CD8-positive, alpha-beta memory T cell (primary cell): ENCODE measurements around the gene GPHA2. TPM values are rescaled to one million over a fixed set of nuclear protein-coding genes. Genes with fewer than 3 reads are reported as not detected.

ENCODE experiments used
- CTCF ChIA-PET: fragments of 350-600 bp; sonication (Branson Sonifier 250); formaldehyde crosslinking; loops from one replicate; lab custom pipeline; 2021; ENCODE audit warnings: antibody characterized with exemption; lab: Charles Lee
- POLR2A ChIA-PET: fragments of 350-600 bp; sonication (Branson Sonifier 250); formaldehyde crosslinking; loops from one replicate; lab custom pipeline; 2021; ENCODE audit warnings: antibody characterized with exemption; lab: Charles Lee
- DNase-seq, 5 donors: peaks; one replicate each; pipeline versions ENCODE4 v3.0.0 to v3.0.0-alpha.2; 2020 to 2022; ENCODE audit warnings: mixed read lengths in 1 of 5
- H3K27ac ChIP-seq: one replicate; pipeline ENCODE4 v1.7.0; 2013; ENCODE audit warnings: low read depth, mild to moderate bottlenecking, low read length, moderate library complexity
- H3K27me3 ChIP-seq: 2 replicates; pipeline ENCODE4 v1.7.0; 2013; ENCODE audit warnings: low read length, mild to moderate bottlenecking; ENCODE audit not compliant: insufficient read depth, poor library complexity, severe bottlenecking
- H3K36me3 ChIP-seq: 2 replicates; pipeline ENCODE4 v1.7.0; 2013; ENCODE audit warnings: mild to moderate bottlenecking, low read length, moderate library complexity; ENCODE audit not compliant: insufficient read depth
- H3K4me1 ChIP-seq: 2 replicates; pipeline ENCODE4 v1.7.0; 2013; ENCODE audit warnings: mild to moderate bottlenecking, low read length, moderate library complexity; ENCODE audit not compliant: insufficient read depth
- H3K4me3 ChIP-seq: 2 replicates; pipeline ENCODE4 v1.7.0; 2013; ENCODE audit warnings: mild to moderate bottlenecking, low read length
- H3K9me3 ChIP-seq: 2 replicates; pipeline ENCODE4 v1.7.0; 2013; ENCODE audit warnings: mild to moderate bottlenecking, low read length
- H3K27ac Mint-ChIP-seq, 8 donors: one replicate each; pipeline ENCODE4 v1.8.0; 2020 to 2021; ENCODE audit warnings: mixed read lengths in 8 of 8, mild to moderate bottlenecking in 6 of 8, inconsistent platforms in 3 of 8, moderate library complexity in 3 of 8
- H3K27me3 Mint-ChIP-seq, 2 donors: one replicate each; pipeline ENCODE4 v1.8.0; 2020 to 2021; ENCODE audit warnings: mixed read lengths in 2 of 2, mild to moderate bottlenecking in 1 of 2, moderate library complexity in 1 of 2
- H3K36me3 Mint-ChIP-seq, 3 donors: one replicate each; pipeline ENCODE4 v1.8.0; 2020 to 2021; ENCODE audit warnings: mixed read lengths in 3 of 3, inconsistent platforms in 1 of 3, mild to moderate bottlenecking in 1 of 3
- H3K4me1 Mint-ChIP-seq, 3 donors: one replicate each; pipeline ENCODE4 v1.8.0; 2020 to 2021; ENCODE audit warnings: mixed read lengths in 3 of 3, inconsistent platforms in 1 of 3, mild to moderate bottlenecking in 1 of 3
- H3K4me3 Mint-ChIP-seq, 7 donors: one replicate each; pipeline ENCODE4 v1.8.0; 2020 to 2021; ENCODE audit warnings: mixed read lengths in 7 of 7, mild to moderate bottlenecking in 6 of 7, moderate library complexity in 4 of 7, inconsistent platforms in 2 of 7
- H3K9me3 Mint-ChIP-seq, 5 donors: one replicate each; pipeline ENCODE4 v1.8.0; 2020 to 2022; ENCODE audit warnings: mixed read lengths in 5 of 5, mild to moderate bottlenecking in 3 of 5, moderate library complexity in 2 of 5, inconsistent platforms in 1 of 5
- polyA plus RNA-seq: library from polyadenylated mRNA; unstranded; fragments of 300-500 nt; fragmentation: Illumina TruSeq; gene quantifications from one replicate; pipeline ENCODE4 v1.2.3, GENCODE V29; 2021
- total RNA-seq, 2 experiments: library from RNA; stranded (reverse); gene quantifications; one replicate each; pipeline ENCODE4 v1.2.3, GENCODE V29; 2021

Gene GPHA2
- total and polyA plus RNA-seq, 3 experiments from 2014 or later: not detected

DNA sequence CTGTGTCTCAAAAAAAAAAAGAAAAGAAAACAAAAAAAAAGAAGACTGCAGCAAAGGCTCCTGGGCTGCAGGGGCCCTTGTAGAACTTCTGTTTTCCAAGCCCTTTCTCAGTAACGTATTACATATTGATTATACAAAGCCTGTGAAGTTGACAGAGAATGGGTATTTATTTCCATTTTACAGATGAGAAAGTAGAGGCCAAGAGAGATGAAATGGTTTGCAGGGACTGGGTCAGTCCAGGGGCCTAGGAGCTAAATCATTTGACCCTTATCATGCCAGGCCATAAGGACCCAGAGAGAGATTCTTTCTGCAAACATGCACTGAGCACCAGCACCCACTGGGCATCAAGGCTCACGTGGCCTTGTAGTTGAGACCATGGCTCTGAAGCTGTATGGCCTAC lies 6.7 kb downstream of the GPHA2 start:
- Histone ChIP-seq H3K27me3 (no peaks in the 10 kb centered on the region), H3K27ac (no peak overlapping the region), H3K4me3 (no peak overlapping the region), H3K36me3 (peaks cover 15% of the 10 kb centered on the region), H3K9me3 (no peaks in the 10 kb centered on the region), H3K4me1 (peaks cover 14% of the 10 kb centered on the region)
- Mint-ChIP-seq H3K4me1 (peaks cover 5 to 12% (median 8%) of the 10 kb centered on the region in 3 donors), H3K36me3 (peaks cover 9 to 58% (median 15%) of the 10 kb centered on the region in 3 donors), H3K27ac (no peak overlapping the region), H3K9me3 (no peaks in the 10 kb centered on the region), H3K27me3 (no peaks in the 10 kb centered on the region), H3K4me3 (peak overlapping the region in 1 of 7 donors; percentile 48)
- no peak for DNase-seq
- CTCF ChIA-PET: interaction anchor here (0.9 kb wide), 1 partner anchor 54 kb away, joined by 3 read pairs; no protein-coding TSS in a partner anchor
- POLR2A ChIA-PET: no interaction called here

GRCh38 chr11:64926689-64927088 lies 9.0 kb downstream of the GPHA2 start:
- CTCF ChIA-PET: no interaction called here
- Histone ChIP-seq H3K27ac (no peak overlapping the region), H3K4me3 (no peak overlapping the region), H3K27me3 (no peaks in the 10 kb centered on the region), H3K4me1 (peaks cover 21% of the 10 kb centered on the region), H3K36me3 (peaks cover 9% of the 10 kb centered on the region), H3K9me3 (no peaks in the 10 kb centered on the region)
- POLR2A ChIA-PET: no interaction called here
- Mint-ChIP-seq H3K27me3 (no peaks in the 10 kb centered on the region), H3K9me3 (no peaks in the 10 kb centered on the region), H3K4me1 (peaks cover 9 to 18% (median 11%) of the 10 kb centered on the region in 3 donors), H3K4me3 (peak overlapping the region in 4 of 7 donors; percentile 49 to 85 (median 54)), H3K36me3 (peaks cover 9 to 40% (median 9%) of the 10 kb centered on the region in 3 donors), H3K27ac (peak overlapping the region in 1 of 8 donors; percentile 88)
- DNase-seq: no peak

DNA sequence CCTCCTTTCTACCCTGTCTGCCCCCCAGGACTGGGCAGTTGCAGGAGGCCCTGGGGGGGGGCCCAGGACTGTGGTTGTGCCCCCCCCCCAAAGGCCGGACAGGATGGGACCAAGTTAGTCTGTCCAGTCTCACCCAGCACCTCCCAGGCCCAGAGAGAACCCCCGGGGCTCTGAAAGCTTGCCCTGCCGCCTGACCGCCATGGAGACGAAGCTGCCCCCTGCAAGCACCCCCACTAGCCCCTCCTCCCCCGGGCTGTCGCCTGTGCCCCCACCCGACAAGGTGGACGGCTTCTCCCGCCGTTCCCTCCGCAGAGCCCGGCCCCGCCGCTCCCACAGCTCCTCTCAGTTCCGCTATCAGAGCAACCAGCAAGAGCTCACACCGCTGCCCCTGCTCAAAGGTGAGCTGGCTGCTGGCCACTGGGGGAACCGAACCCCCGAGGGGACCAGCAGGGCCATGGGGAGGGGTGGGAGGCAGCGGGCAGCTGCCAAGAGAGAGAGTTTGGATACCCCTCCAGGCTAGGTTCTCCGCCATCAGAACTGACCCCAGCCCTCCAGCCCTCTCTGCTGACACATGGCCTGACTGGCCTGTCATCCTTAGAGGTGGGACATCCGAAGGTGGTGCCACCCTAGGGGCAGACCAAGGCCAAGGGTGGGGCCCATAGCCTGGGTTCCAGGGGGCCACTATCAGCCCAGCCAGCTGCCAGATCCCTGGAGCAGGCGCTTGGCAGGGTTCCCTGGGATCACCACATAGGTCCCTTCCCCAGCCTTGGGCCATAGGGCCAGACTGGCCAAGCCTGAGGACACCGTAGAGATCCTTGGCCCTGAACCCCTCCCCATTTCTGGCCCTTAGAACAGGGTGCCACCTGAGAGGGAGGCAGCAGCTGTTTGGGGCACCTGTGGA lies 9.9 kb downstream of the GPHA2 start:
- ChIA-PET POLR2A (interaction anchor here (1.2 to 2.4 kb wide), 3 partner anchors 12 to 196 kb away, joined by 3 to 9 read pairs (median 5); partner anchors contain the start of genes FAU and MRPL49), CTCF (interaction anchor here (0.7 to 1.3 kb wide), 2 partner anchors 15 to 32 kb away, joined by 3 to 4 read pairs; no protein-coding TSS in a partner anchor)
- no peaks in the 10 kb centered on the region for H3K9me3 Mint-ChIP-seq
- peaks cover 6% of the 10 kb centered on the region for H3K36me3 ChIP-seq
- H3K4me1 Mint-ChIP-seq: peaks cover 9 to 18% (median 11%) of the 10 kb centered on the region in 3 donors
- peak overlapping the region; percentile 79 for H3K4me3 ChIP-seq
- H3K9me3 ChIP-seq: no peaks in the 10 kb centered on the region
- peak overlapping the region; percentile 69 to 95 (median 90) for H3K4me3 Mint-ChIP-seq
- H3K27ac ChIP-seq: peak overlapping the region; percentile 80
- H3K27ac Mint-ChIP-seq: peak overlapping the region in 5 of 8 donors; percentile 34 to 92 (median 89)
- no peaks in the 10 kb centered on the region for H3K27me3 Mint-ChIP-seq
- no peak for DNase-seq
- H3K27me3 ChIP-seq: no peaks in the 10 kb centered on the region
- H3K36me3 Mint-ChIP-seq: peaks cover 4 to 31% (median 6%) of the 10 kb centered on the region in 3 donors
- peaks cover 21% of the 10 kb centered on the region for H3K4me1 ChIP-seq

DNA sequence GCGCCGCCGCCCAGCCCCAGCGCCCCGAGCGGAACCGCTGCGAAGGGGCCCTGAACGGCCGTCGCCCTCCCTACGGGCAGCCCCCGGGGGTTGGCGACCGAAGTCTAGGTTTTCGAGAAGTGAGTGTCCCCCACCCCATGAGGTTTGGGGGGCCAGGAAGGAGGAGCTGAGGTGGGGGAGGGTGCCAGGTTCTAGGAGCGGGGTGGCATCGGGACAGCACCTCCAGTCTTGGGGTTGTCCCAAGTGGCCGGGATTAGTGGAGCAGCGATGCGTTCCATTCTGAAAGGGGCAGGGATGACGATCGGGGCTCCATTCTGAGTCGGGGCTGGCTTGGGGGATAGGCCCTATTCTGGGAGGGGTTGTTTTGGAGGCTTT lies 10.8 kb downstream of the GPHA2 start:
- Mint-ChIP-seq H3K4me1 (peaks cover 9 to 18% (median 11%) of the 10 kb centered on the region in 3 donors), H3K9me3 (no peaks in the 10 kb centered on the region), H3K4me3 (peak overlapping the region; percentile 87 to 96 (median 94)), H3K36me3 (peaks cover under 1 to 22% (median 2%) of the 10 kb centered on the region in 3 donors), H3K27me3 (no peaks in the 10 kb centered on the region), H3K27ac (peak overlapping the region in 6 of 8 donors; percentile 75 to 93 (median 88))
- no peaks in the 10 kb centered on the region for H3K9me3 ChIP-seq
- ChIA-PET CTCF (interaction anchor here (0.8 to 1.3 kb wide), 4 partner anchors 13 to 187 kb away, joined by 3 to 5 read pairs (median 4); partner anchors contain the start of gene TM7SF2), POLR2A (interaction anchor here (0.6 to 2.4 kb wide), 11 partner anchors 9 to 573 kb away, joined by 3 to 9 read pairs (median 4); partner anchors contain the start of genes ARL2, FAU and MRPL49)
- H3K4me3 ChIP-seq: peak overlapping the region; percentile 79
- H3K27ac ChIP-seq: peak overlapping the region; percentile 80
- no peak for DNase-seq
- no peaks in the 10 kb centered on the region for H3K36me3 ChIP-seq
- peaks cover 21% of the 10 kb centered on the region for H3K4me1 ChIP-seq
- H3K27me3 ChIP-seq: no peaks in the 10 kb centered on the region

DNA sequence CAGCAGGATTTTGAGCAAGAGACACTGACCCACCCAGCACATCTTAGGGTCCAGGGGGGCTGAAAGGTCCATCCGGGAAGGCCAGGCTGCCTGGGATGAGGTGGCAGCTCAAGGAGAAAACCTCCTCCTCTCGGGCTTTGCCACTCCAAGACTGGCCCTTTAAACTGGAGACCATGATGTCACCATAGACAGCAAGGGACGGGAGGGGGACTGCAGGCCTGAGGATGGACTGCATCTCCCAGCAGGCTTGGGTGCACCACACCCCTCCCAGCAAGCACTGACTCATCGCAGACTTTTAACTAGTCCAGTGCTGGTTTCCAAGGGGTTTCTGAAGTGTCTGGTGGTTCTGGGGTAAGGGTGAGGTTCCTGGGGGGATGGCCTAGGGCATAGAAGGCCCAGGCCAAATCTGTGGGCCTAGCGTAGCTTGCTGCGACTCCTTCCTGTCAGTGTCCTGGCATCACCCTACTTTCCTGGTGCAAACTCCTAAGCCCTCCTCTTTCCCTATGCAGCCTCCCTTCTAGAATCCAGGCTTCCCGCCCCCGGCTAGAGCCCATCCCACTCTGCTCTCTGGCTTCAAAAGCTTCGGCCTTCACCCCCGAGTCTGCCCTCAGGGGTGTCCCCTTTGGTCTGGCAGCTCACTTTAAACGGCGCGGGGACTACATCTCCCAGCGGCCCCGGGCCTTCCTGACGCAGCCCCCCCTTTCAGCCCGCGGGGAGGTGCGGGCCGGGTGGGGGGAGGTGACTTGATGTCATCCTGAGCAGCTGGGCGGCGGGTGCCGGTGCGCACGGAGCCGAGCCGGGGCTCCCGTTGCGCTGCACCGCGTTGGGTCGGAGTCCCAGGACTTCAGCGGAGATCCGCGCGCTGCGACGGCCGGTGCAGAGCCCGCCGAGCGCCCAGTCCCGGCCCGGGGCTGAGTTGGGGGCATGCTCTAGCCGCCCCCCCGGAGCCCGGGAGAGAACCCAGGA lies 11.5 kb downstream of the GPHA2 start, which contains the start of gene PPP2R5B:
Gene PPP2R5B, plus strand, starts transcription at position 746 of the 966 bp plus-strand sequence. CDS start 1,046 bp downstream, outside the sequence.
- Mint-ChIP-seq H3K36me3 (peaks cover 0 to 16% (median 0%) of the 10 kb centered on the region in 3 donors), H3K9me3 (no peaks in the 10 kb centered on the region), H3K4me3 (peak within 1 kb of the TSS; percentile 90 to 97 (median 95)), H3K27ac (peak within 1 kb of the TSS; percentile 89 to 100 (median 99)), H3K4me1 (peaks cover 9 to 18% (median 11%) of the 10 kb centered on the region in 3 donors), H3K27me3 (no peaks in the 10 kb centered on the region)
- ChIA-PET POLR2A (interaction anchor here (0.6 to 2.4 kb wide), 12 partner anchors 8 to 573 kb away, joined by 3 to 9 read pairs (median 4); partner anchors contain the start of genes ARL2, FAU and MRPL49), CTCF (interaction anchor here (0.8 to 1.3 kb wide), 4 partner anchors 12 to 188 kb away, joined by 3 to 5 read pairs (median 4); partner anchors contain the start of gene TM7SF2)
- peak; percentile 86 to 93 (median 89) for DNase-seq
- peaks cover 21% of the 10 kb centered on the region for H3K4me1 ChIP-seq
- H3K9me3 ChIP-seq: no peaks in the 10 kb centered on the region
- no peaks in the 10 kb centered on the region for H3K27me3 ChIP-seq
- peak within 1 kb of the TSS; percentile 80 for H3K27ac ChIP-seq
- H3K36me3 ChIP-seq: no peaks in the 10 kb centered on the region
- peak within 1 kb of the TSS; percentile 79 for H3K4me3 ChIP-seq

DNA sequence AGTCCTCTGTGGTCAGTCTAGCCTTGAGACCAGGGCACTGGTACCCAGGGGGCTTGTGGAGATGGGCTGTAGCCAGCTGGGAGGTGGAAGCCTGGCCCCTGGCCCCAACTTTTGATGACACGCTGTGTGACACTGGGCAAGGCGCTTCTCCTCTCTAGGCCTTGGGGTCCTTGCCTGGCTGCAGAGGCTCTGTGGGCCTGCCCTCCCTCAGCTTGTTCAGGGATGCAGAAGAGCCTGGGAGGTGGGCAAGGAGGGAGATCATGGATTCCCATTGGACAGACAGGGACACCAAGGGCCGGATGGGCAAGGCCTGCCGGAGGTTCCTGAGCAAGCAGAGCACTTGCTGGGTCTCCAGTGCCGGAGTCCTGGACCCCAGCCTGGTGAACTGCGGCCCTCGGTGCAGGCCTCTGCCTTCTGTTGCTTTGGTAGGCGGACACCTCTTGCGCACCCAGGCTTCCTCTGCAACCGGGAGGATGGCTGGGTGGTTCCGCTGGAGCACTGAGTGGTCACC lies 12.5 kb downstream of the GPHA2 start:
- no peaks in the 10 kb centered on the region for H3K9me3 Mint-ChIP-seq
- no peak for DNase-seq
- no peaks in the 10 kb centered on the region for H3K36me3 ChIP-seq
- peak overlapping the region; percentile 80 for H3K27ac ChIP-seq
- POLR2A ChIA-PET: interaction anchor here (0.6 to 2.4 kb wide), 2 partner anchors 75 to 199 kb away, joined by 3 to 9 read pairs; partner anchors contain the start of genes FAU and MRPL49
- peaks cover 10 to 19% (median 11%) of the 10 kb centered on the region in 3 donors for H3K4me1 Mint-ChIP-seq
- no peaks in the 10 kb centered on the region for H3K9me3 ChIP-seq
- peaks cover 0 to 12% (median 0%) of the 10 kb centered on the region in 3 donors for H3K36me3 Mint-ChIP-seq
- H3K27me3 Mint-ChIP-seq: no peaks in the 10 kb centered on the region
- no peak overlapping the region for H3K4me3 ChIP-seq
- H3K4me3 Mint-ChIP-seq: peak overlapping the region in 1 of 7 donors; percentile 94
- no peaks in the 10 kb centered on the region for H3K27me3 ChIP-seq
- H3K27ac Mint-ChIP-seq: peak overlapping the region in 7 of 8 donors; percentile 3 to 99 (median 89)
- peaks cover 22% of the 10 kb centered on the region for H3K4me1 ChIP-seq
- CTCF ChIA-PET: no interaction called here

GRCh38 chr11:64921384-64921783 lies 14.3 kb downstream of the GPHA2 start:
- POLR2A ChIA-PET: no interaction called here
- CTCF ChIA-PET: no interaction called here

More at GRCh38 chr11:64921384-64921783, 14.3 kb downstream of the GPHA2 start:
- Histone ChIP-seq H3K36me3 (no peaks in the 10 kb centered on the region), H3K9me3 (no peaks in the 10 kb centered on the region), H3K4me1 (peaks cover 31% of the 10 kb centered on the region), H3K4me3 (no peak overlapping the region), H3K27me3 (no peaks in the 10 kb centered on the region), H3K27ac (no peak overlapping the region)
- Mint-ChIP-seq H3K4me3 (peak overlapping the region in 1 of 7 donors; percentile 30), H3K36me3 (peaks cover 0 to 9% (median 0%) of the 10 kb centered on the region in 3 donors), H3K27ac (no peak overlapping the region), H3K9me3 (no peaks in the 10 kb centered on the region), H3K27me3 (no peaks in the 10 kb centered on the region), H3K4me1 (peaks cover 21 to 36% (median 22%) of the 10 kb centered on the region in 3 donors)
- DNase-seq: no peak
